Activated CD4-positive, alpha-beta memory T cell treated with anti-CD3 and anti-CD28 coated beads for 36 hours (primary cell): ENCODE data around the gene POLE2. TPM values are rescaled to one million over a fixed set of nuclear protein-coding genes. Genes with fewer than 3 reads are reported as not detected.

ENCODE experiments used
- CTCF ChIA-PET: fragments of 350-600 bp; sonication (Branson Sonifier 250); formaldehyde crosslinking; loops from one replicate; lab custom pipeline; 2021; ENCODE audit warnings: antibody characterized with exemption, inconsistent platforms; lab: Charles Lee
- POLR2A ChIA-PET: fragments of 350-600 bp; sonication (Branson Sonifier 250); formaldehyde crosslinking; loops from one replicate; lab custom pipeline; 2021; ENCODE audit warnings: antibody characterized with exemption; lab: Charles Lee
- DNase-seq: peaks from one replicate; pipeline ENCODE4 v3.0.0-alpha.2; 2020
- H3K27ac Mint-ChIP-seq: one replicate; pipeline ENCODE4 v1.8.0; 2021; ENCODE audit warnings: mixed read lengths
- H3K27me3 Mint-ChIP-seq: one replicate; pipeline ENCODE4 v1.8.0; 2021; ENCODE audit warnings: mixed read lengths
- H3K36me3 Mint-ChIP-seq: one replicate; pipeline ENCODE4 v1.8.0; 2021; ENCODE audit warnings: mixed read lengths
- H3K4me1 Mint-ChIP-seq: one replicate; pipeline ENCODE4 v1.8.0; 2021; ENCODE audit warnings: low read depth, mixed read lengths
- H3K4me3 Mint-ChIP-seq: one replicate; pipeline ENCODE4 v1.8.0; 2021; ENCODE audit warnings: mild to moderate bottlenecking, mixed read lengths
- H3K9me3 Mint-ChIP-seq: one replicate; pipeline ENCODE4 v1.8.0; 2021; ENCODE audit warnings: mixed read lengths
- intact Hi-C: fragments of 100-400 bp; cut with micrococcal nuclease; formaldehyde crosslinking; loops from one replicate; pipeline ENCODE4 v1.15.1; 2023
- total RNA-seq, 2 experiments: library from RNA; stranded (reverse); gene quantifications; one replicate each; pipeline ENCODE4 v1.2.3, GENCODE V29; 2021

Gene POLE2
- total RNA-seq, 2 experiments from 2014 or later = 41.3 to 43.4 TPM

DNA sequence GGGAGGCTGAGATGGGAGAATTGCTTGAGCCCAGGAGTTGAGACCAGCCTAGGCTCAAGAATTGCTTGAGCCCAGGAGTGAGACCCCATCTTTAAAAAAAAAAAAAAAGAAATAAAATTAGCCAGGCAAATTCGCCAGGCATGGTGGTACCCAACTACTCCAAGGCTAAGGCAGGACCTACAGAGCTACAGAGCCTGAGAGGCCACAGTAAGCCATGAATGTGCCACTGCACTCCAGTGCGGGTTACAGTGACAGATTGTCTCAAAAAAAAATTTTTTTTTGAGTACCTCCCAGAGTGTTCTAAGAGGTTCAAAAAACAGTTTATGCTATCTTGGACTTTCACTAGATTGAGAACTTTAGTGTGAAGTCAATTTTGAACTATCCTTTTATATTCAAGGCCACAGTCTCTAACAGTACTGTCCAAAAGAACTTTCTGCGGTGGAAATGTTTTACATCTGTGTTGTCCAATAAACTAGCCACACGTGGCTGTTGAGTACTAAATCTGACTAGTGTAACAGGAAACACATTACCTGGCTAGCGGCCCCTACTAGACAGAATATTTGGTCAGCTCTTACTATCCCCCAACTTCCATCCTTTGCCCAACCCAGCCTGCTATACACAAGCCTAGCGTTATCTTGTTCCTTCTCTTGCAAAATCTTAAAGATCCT, 70.0 kb downstream of the POLE2 start:
- H3K36me3 Mint-ChIP-seq = peaks cover 53% of the 10 kb centered on the region
- H3K4me3 Mint-ChIP-seq = peak overlapping the region; percentile 2
- ChIA-PET POLR2A (interaction anchor here (1.1 kb wide), 1 partner anchor 31 kb away, joined by 4 read pairs; the partner anchor contains the start of gene RPS29), CTCF (interaction anchor here (1.0 kb wide), 1 partner anchor 16 kb away, joined by 3 read pairs; no protein-coding TSS in a partner anchor)
- intact Hi-C loops = no loop called here
- no peaks in the 10 kb centered on the region for H3K27me3 Mint-ChIP-seq
- peaks cover 22% of the 10 kb centered on the region for H3K4me1 Mint-ChIP-seq
- peak overlapping the region; percentile 40 for H3K27ac Mint-ChIP-seq
- no peak for DNase-seq
- no peaks in the 10 kb centered on the region for H3K9me3 Mint-ChIP-seq

- Mint-ChIP-seq H3K9me3 (no peaks in the 10 kb centered on the region), H3K27ac (no peak overlapping the region), H3K36me3 (peaks cover 41% of the 10 kb centered on the region), H3K4me3 (no peak overlapping the region), H3K4me1 (peaks cover 20% of the 10 kb centered on the region), H3K27me3 (no peaks in the 10 kb centered on the region)
- intact Hi-C loops = no loop called here
- no peak for DNase-seq
- ChIA-PET CTCF (no interaction called here), POLR2A (no interaction called here)
Observed at GRCh38 chr14:49615776-49616175, 72.2 kb downstream of the POLE2 start.

GRCh38 chr14:49614196-49614595, 73.8 kb downstream of the POLE2 start:
- no peaks in the 10 kb centered on the region for H3K27me3 Mint-ChIP-seq
- H3K4me1 Mint-ChIP-seq = peaks cover 22% of the 10 kb centered on the region
- ChIA-PET POLR2A (no interaction called here), CTCF (no interaction called here)
- no peak overlapping the region for H3K27ac Mint-ChIP-seq
- intact Hi-C loops = no loop called here
- DNase-seq = no peak
- H3K36me3 Mint-ChIP-seq = peaks cover 34% of the 10 kb centered on the region
- H3K9me3 Mint-ChIP-seq = no peaks in the 10 kb centered on the region
- no peak overlapping the region for H3K4me3 Mint-ChIP-seq

DNA sequence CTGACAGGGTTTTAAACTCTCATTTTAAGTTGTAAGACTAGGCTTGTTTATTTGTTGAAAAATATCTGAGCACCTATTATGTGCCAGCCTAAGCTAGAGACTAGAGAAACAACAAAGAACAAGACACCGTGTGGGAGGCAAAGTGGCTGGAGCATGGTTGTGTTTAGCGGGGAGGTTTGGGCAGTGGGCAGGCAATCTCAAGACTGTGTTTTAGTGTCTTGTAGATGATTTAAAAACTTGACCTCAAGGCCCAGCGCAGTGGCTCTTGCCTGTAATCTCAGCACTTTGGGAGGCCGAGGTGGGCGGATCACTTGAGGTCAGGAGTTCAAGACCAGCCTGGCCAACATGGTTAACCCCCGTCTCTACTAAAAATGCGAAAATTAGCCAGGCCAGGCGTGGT, 75.3 kb downstream of the POLE2 start:
- Mint-ChIP-seq H3K36me3 (peaks cover 28% of the 10 kb centered on the region), H3K9me3 (no peaks in the 10 kb centered on the region), H3K4me3 (no peak overlapping the region), H3K27ac (no peak overlapping the region), H3K4me1 (peaks cover 10% of the 10 kb centered on the region), H3K27me3 (no peaks in the 10 kb centered on the region)
- ChIA-PET POLR2A (interaction anchor here (1.2 to 1.4 kb wide), 3 partner anchors 8 to 14 kb away, joined by 3 to 6 read pairs (median 4); partner anchors contain the start of genes LRR1, MGAT2 and RPL36AL), CTCF (interaction anchor here (0.7 to 1.2 kb wide), 3 partner anchors 21 to 48 kb away, joined by 3 to 4 read pairs (median 3); no protein-coding TSS in a partner anchor)
- no peak for DNase-seq
- intact Hi-C loops = no loop called here

- no peaks in the 10 kb centered on the region for H3K27me3 Mint-ChIP-seq
- H3K9me3 Mint-ChIP-seq = no peaks in the 10 kb centered on the region
- CTCF ChIA-PET = interaction anchor here (1.0 to 1.2 kb wide), 2 partner anchors 22 to 25 kb away, joined by 3 read pairs; no protein-coding TSS in a partner anchor
- H3K27ac Mint-ChIP-seq = no peak overlapping the region
- intact Hi-C loops = no loop called here
- H3K4me1 Mint-ChIP-seq = peaks cover 6% of the 10 kb centered on the region
- POLR2A ChIA-PET = interaction anchor here (1.2 to 1.4 kb wide), 3 partner anchors 9 to 13 kb away, joined by 3 to 6 read pairs (median 4); partner anchors contain the start of genes LRR1, MGAT2 and RPL36AL
- H3K4me3 Mint-ChIP-seq = no peak overlapping the region
- H3K36me3 Mint-ChIP-seq = peaks cover 29% of the 10 kb centered on the region
- no peak for DNase-seq
Observed at GRCh38 chr14:49612251-49612650, 75.8 kb downstream of the POLE2 start.

GRCh38 chr14:49607583-49607982, 80.4 kb downstream of the POLE2 start:
- intact Hi-C loops = no loop called here
- no peaks in the 10 kb centered on the region for H3K9me3 Mint-ChIP-seq
- no peaks in the 10 kb centered on the region for H3K27me3 Mint-ChIP-seq
- peaks cover 12% of the 10 kb centered on the region for H3K4me1 Mint-ChIP-seq
- CTCF ChIA-PET = no interaction called here
- H3K4me3 Mint-ChIP-seq = no peak overlapping the region
- DNase-seq = no peak
- H3K27ac Mint-ChIP-seq = no peak overlapping the region
- peaks cover 26% of the 10 kb centered on the region for H3K36me3 Mint-ChIP-seq
- POLR2A ChIA-PET = no interaction called here

DNA sequence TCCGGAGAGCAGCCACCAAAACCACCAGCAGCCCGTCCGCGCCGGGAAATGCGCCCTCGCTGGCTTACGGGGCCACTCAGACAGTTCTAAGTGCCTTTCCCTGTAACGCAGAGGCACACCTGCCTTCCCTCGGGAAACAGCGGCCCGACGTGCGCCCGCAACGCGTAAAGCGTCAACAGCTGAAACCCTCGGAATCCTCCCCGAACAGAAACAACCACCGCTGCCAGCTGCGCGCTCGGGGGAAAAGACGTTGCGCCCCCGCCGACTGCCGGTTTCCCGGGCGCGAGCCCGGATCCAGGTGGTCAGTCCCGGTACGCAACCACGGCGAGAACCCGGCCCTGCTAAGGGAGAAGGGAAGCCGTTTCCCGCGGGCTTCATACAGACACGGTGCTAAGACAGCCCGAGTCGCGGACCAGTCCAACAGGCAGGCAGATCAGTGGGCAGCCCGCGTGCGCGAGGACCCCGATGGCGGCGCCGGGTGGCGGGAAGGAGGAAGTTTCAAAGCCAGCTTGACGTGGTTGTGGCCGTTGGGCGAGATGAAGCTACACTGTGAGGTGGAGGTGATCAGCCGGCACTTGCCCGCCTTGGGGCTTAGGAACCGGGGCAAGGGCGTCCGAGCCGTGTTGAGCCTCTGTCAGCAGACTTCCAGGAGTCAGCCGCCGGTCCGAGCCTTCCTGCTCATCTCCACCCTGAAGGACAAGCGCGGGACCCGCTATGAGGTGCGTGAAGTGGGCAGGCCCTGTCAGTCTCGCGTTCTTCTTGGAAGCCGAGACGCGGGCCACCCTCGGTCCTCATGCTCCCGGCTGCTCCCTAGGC, 89.3 kb downstream of the POLE2 start, which contains the start of gene LRR1:
Gene LRR1 (plus strand): TSS at position 456 of the 816 bp plus-strand sequence. CDS start 81 bp downstream, at position 537.
- DNase-seq = peak; percentile 90
- no peaks in the 10 kb centered on the region for H3K27me3 Mint-ChIP-seq
- POLR2A ChIA-PET = interaction anchor here (0.9 to 2.9 kb wide), 13 partner anchors 13 to 170 kb away, joined by 3 to 44 read pairs (median 4); partner anchors contain the start of genes KLHDC2, MGAT2, RPL36AL and RPS29
- peaks cover 21% of the 10 kb centered on the region for H3K36me3 Mint-ChIP-seq
- peaks cover 18% of the 10 kb centered on the region for H3K4me1 Mint-ChIP-seq
- H3K4me3 Mint-ChIP-seq = peak within 1 kb of the TSS; percentile 96
- intact Hi-C loops = loop anchor here (1.0 kb wide), 3 partner anchors 12 to 36 kb away; partner anchors contain the start of genes MGAT2, RPL36AL and RPS29
- H3K9me3 Mint-ChIP-seq = no peaks in the 10 kb centered on the region
- CTCF ChIA-PET = interaction anchor here (1.4 to 2.7 kb wide), 4 partner anchors 12 to 264 kb away, joined by 5 to 18 read pairs (median 10); partner anchors contain the start of genes DNAAF2, MGAT2, RPL36AL and RPS29
- H3K27ac Mint-ChIP-seq = peak within 1 kb of the TSS; percentile 97

GRCh38 chr14:49598189-49598484, 89.9 kb downstream of the POLE2 start:
- peaks cover 18% of the 10 kb centered on the region for H3K4me1 Mint-ChIP-seq
- H3K27ac Mint-ChIP-seq = peak overlapping the region; percentile 97
- intact Hi-C loops = loop anchor here (1.0 kb wide), 3 partner anchors 12 to 36 kb away; partner anchors contain the start of genes MGAT2, RPL36AL and RPS29
- H3K4me3 Mint-ChIP-seq = peak overlapping the region; percentile 96
- ChIA-PET CTCF (interaction anchor here (1.8 to 2.7 kb wide), 3 partner anchors 12 to 36 kb away, joined by 9 to 18 read pairs (median 10); partner anchors contain the start of genes DNAAF2, MGAT2, RPL36AL and RPS29), POLR2A (interaction anchor here (0.9 to 2.9 kb wide), 7 partner anchors 12 to 170 kb away, joined by 3 to 44 read pairs (median 5); partner anchors contain the start of genes KLHDC2, MGAT2, RPL36AL and RPS29)
- H3K9me3 Mint-ChIP-seq = no peaks in the 10 kb centered on the region
- DNase-seq = no peak
- H3K36me3 Mint-ChIP-seq = peaks cover 21% of the 10 kb centered on the region
- H3K27me3 Mint-ChIP-seq = no peaks in the 10 kb centered on the region

DNA sequence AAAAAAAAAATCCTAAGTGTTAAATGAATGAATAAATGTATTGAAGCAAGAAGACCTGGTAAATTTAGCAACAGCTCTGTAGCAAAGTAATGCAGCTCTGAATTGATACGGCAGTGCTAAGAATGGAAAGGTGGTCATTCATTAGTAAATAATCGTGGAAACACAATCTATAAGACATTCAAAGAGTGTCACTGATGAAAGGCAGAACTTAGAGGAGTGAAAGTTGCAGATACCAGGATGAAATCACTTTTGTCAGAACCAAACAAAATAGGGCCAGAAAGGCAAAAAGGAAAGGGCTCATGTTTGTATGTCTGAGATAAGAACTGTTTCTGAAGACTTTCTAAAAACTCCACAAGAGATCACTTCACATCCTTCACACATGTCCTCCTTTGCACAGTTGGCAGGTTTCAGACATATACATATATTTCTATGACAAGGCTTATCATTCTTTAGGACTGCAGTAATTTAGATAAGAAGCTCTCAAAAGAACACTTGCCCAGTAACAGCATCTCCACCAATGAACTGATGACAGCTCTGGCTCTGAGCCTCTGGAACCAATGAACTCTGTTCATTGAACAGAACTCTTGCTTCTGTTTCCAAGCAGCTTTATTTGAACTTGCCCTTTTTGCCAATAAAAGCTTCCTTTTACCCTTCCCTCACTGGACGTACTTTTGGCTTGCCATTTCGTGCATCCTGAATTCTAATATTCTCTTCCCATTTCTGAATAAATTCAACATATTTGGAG, 93.5 kb downstream of the POLE2 start:
- peaks cover 10% of the 10 kb centered on the region for H3K36me3 Mint-ChIP-seq
- CTCF ChIA-PET = interaction anchor here (1.0 to 1.6 kb wide), 2 partner anchors 8 to 133 kb away, joined by 3 to 14 read pairs; partner anchors contain the start of gene RPS29
- DNase-seq = no peak
- no peak overlapping the region for H3K27ac Mint-ChIP-seq
- no peaks in the 10 kb centered on the region for H3K27me3 Mint-ChIP-seq
- no peak overlapping the region for H3K4me3 Mint-ChIP-seq
- POLR2A ChIA-PET = interaction anchor here (0.8 to 2.4 kb wide), 2 partner anchors 8 to 26 kb away, joined by 3 to 10 read pairs; partner anchors contain the start of genes MGAT2, RPL36AL and RPS29
- intact Hi-C loops = no loop called here
- peaks cover 5% of the 10 kb centered on the region for H3K4me1 Mint-ChIP-seq
- no peaks in the 10 kb centered on the region for H3K9me3 Mint-ChIP-seq
